ENCODE results near the gene ROBO1. TPM values are rescaled to one million over a fixed set of nuclear protein-coding genes. Genes with fewer than 3 reads are reported as not detected.

The ROBO1 gene
- total RNA-seq, 1 donor from 2014 or later, result 78.0 TPM

DNA sequence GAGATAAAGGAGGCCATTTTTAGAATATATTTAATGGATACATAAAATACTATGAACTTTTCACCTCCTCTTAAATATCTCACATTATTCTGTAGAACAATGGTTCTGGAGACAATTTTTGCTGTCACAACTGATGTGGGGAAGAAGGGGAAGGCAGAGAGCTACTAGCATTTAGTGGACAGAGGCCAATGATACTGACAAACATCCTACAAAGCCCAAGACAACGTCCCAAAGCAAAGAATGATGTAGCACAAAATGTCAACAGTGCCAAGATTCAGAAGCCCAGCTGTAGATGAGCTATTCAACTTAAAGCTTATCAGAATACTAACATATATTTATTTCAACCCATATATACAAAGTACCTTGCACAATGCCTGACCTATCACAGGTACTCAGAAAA is 1069.4 kb downstream of the ROBO1 start:
- Mint-ChIP-seq H3K27me3 (no peaks in the 10 kb centered on the region), H3K27ac (no peak overlapping the region), H3K4me1 (ENCODE audit: low read depth) (peaks cover 9% of the 10 kb centered on the region), H3K9me3 (ENCODE audit: low read depth) (no peaks in the 10 kb centered on the region), H3K4me3 (ENCODE audit: low read depth) (no peak overlapping the region), H3K36me3 (ENCODE audit: insufficient read depth) (peaks cover 2% of the 10 kb centered on the region)
- TF ChIP-seq, protein P1, sequence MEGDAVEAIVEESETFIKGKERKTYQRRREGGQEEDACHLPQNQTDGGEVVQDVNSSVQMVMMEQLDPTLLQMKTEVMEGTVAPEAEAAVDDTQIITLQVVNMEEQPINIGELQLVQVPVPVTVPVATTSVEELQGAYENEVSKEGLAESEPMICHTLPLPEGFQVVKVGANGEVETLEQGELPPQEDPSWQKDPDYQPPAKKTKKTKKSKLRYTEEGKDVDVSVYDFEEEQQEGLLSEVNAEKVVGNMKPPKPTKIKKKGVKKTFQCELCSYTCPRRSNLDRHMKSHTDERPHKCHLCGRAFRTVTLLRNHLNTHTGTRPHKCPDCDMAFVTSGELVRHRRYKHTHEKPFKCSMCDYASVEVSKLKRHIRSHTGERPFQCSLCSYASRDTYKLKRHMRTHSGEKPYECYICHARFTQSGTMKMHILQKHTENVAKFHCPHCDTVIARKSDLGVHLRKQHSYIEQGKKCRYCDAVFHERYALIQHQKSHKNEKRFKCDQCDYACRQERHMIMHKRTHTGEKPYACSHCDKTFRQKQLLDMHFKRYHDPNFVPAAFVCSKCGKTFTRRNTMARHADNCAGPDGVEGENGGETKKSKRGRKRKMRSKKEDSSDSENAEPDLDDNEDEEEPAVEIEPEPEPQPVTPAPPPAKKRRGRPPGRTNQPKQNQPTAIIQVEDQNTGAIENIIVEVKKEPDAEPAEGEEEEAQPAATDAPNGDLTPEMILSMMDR (IDR thresholded peaks at IDR 0.05; ENCODE audit: unreplicated experiment), result no peak
- DNase-seq (ENCODE audit: low spot score, unreplicated experiment), result no peak

DNA sequence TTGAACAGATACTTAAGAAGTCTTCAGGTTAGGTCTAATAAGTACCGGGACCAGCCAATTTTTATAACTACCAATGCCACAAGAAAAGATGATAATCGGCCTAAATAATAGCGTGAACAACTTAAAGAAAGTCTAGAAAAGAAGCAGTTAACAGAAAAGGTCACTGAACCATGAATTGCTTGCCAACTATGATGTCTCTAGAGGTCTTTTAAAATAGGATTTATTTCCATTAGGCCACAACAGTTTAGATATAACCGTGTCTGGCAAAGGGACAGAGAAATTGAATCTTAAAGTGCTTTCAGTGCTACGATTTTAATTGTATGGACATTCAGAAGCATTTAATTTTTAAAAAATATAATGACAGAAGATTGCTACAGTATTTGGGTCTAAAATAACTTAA is 1070.4 kb downstream of the ROBO1 start:
- Mint-ChIP-seq H3K9me3 (ENCODE audit: low read depth) (no peaks in the 10 kb centered on the region), H3K27me3 (no peaks in the 10 kb centered on the region), H3K4me1 (ENCODE audit: low read depth) (peaks cover 9% of the 10 kb centered on the region), H3K27ac (no peak overlapping the region), H3K36me3 (ENCODE audit: insufficient read depth) (peaks cover 7% of the 10 kb centered on the region), H3K4me3 (ENCODE audit: low read depth) (no peak overlapping the region)
- DNase-seq (ENCODE audit: low spot score, unreplicated experiment), result no peak
- TF ChIP-seq, protein P1 (IDR thresholded peaks at IDR 0.05; ENCODE audit: unreplicated experiment), result no peak

DNA sequence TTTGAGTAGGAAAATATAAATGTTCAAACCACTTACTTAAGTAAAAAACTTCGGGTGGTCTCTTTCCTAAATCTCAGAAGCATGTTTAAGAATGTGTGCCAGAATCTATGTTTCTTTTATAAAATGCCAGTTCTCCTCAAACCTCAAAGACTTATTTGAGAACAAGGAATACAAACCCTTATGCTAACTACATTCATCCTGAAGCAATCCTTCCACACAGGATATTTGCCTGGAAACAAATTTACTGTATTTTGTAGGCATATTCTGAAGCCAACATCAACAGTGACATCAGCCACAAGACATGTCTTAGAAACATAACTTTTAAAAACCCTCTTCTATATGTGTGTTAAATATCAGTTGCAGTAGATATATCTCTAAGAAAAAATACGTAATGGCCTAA is 1077.0 kb downstream of the ROBO1 start:
- Mint-ChIP-seq H3K4me1 (ENCODE audit: low read depth) (peaks cover 2% of the 10 kb centered on the region), H3K27ac (no peak overlapping the region)
- TF ChIP-seq, protein P1 (IDR thresholded peaks at IDR 0.05; ENCODE audit: unreplicated experiment), result no peak

DNA sequence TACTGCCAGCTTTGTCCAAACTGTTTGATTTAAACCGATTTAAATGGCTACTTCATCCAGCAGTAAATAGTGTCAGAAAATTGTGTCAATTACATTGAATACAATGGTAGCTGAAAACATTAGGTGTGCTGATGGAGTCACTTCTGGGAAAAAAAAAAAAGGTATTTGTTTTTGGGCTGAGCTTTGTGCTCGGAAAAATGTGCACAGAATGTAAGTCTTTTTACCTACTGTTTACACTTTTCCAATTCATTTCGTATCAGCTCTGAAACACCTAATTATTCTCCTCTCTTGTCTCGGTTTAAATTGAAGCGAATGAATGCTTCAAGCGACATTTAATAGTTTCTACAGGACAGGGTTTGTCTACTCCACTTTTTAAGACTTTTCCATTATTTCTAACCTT is 1078.4 kb downstream of the ROBO1 start:
- no peak overlapping the region for H3K27ac Mint-ChIP-seq
- H3K36me3 Mint-ChIP-seq (ENCODE audit: insufficient read depth), result peaks cover 15% of the 10 kb centered on the region
- H3K9me3 Mint-ChIP-seq (ENCODE audit: low read depth), result peaks cover 2% of the 10 kb centered on the region
- no peaks in the 10 kb centered on the region for H3K27me3 Mint-ChIP-seq
- H3K4me1 Mint-ChIP-seq (ENCODE audit: low read depth), result peaks cover 2% of the 10 kb centered on the region
- no peak for DNase-seq (ENCODE audit: low spot score, unreplicated experiment)
- H3K4me3 Mint-ChIP-seq (ENCODE audit: low read depth), result no peak overlapping the region
- TF ChIP-seq, protein P1 (IDR thresholded peaks at IDR 0.05; ENCODE audit: unreplicated experiment), result no peak

More for the DNA sequence above, 1077.0 kb downstream of the ROBO1 start:
- no peak for DNase-seq (ENCODE audit: low spot score, unreplicated experiment)
- H3K4me3 Mint-ChIP-seq (ENCODE audit: low read depth), result no peak overlapping the region
- H3K9me3 Mint-ChIP-seq (ENCODE audit: low read depth), result no peaks in the 10 kb centered on the region
- peaks cover 7% of the 10 kb centered on the region for H3K36me3 Mint-ChIP-seq (ENCODE audit: insufficient read depth)
- no peaks in the 10 kb centered on the region for H3K27me3 Mint-ChIP-seq

DNA sequence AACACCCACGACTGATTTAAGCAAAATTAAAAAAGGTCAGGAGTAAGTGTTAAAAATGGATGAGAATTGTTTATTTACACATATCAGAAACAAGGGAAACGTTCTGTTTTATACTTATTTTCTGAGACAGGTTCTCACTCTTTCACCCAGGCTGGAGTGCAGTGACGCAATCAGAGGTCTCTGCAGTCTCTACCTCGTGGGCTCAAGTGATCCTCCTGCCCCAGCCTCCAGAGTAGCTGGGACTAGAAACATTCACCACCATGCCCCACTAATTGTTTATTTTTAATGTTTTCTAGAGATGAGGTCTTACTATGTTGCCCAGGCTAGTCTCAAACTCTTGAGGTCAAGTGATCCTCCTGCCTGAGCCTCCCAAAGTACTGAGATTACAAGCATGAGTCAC is 1080.3 kb downstream of the ROBO1 start:
- Mint-ChIP-seq H3K4me1 (ENCODE audit: low read depth) (peaks cover 2% of the 10 kb centered on the region), H3K27ac (no peak overlapping the region), H3K4me3 (ENCODE audit: low read depth) (no peak overlapping the region), H3K36me3 (ENCODE audit: insufficient read depth) (peaks cover 16% of the 10 kb centered on the region), H3K27me3 (no peaks in the 10 kb centered on the region), H3K9me3 (ENCODE audit: low read depth) (peaks cover 8% of the 10 kb centered on the region)
- TF ChIP-seq, protein P1 (IDR thresholded peaks at IDR 0.05; ENCODE audit: unreplicated experiment), result no peak
- DNase-seq (ENCODE audit: low spot score, unreplicated experiment), result no peak
